Measurements from ENCODE around the gene SLC25A19. TPM values are rescaled to one million over a fixed set of nuclear protein-coding genes. Genes with fewer than 3 reads are reported as not detected.
A peak's percentile ranks its signal among the peaks of the same experiment; 100 is the strongest.

Gene SLC25A19
- total and polyA plus RNA-seq, 2 donors (not counting 1 experiment from before 2014, with no cell fraction given): 36.8 to 46.4 TPM

- 93% methylated on average over 12 of the region's 17 CpGs for WGBS (ENCODE audit: insufficient coverage)
- Histone ChIP-seq H4K20me1 (ENCODE audit: control insufficient read depth, insufficient read depth, low read length, poor library complexity, severe bottlenecking) (peaks cover under 1% of the 10 kb centered on the region), H3K27ac (ENCODE audit: low read length in 2 of 2) (no peak overlapping the region), H3K79me2 (ENCODE audit: control insufficient read depth, insufficient read depth, low read length) (peaks cover 56% of the 10 kb centered on the region), H3K4me1 (ENCODE audit: control insufficient read depth in 2 of 2, insufficient read depth in 2 of 2, low read length in 2 of 2) (peaks cover 19 to 26% of the 10 kb centered on the region in 2 donors), H3K4me3 (ENCODE audit: control extremely low read depth in 1 of 5, extremely low read depth in 1 of 5, insufficient read depth in 1 of 5, low read depth in 2 of 5, low read length in 4 of 5) (no peak overlapping the region), H3K36me3 (replicated peaks in 1 of 2; ENCODE audit: control extremely low read depth in 1 of 2, control insufficient read depth in 1 of 2, extremely low read depth in 1 of 2, insufficient read depth in 2 of 2, low read length in 1 of 2) (peaks cover 0 to 26% of the 10 kb centered on the region in 2 experiments), H3K9ac (ENCODE audit: low read length) (no peak overlapping the region), H3K4me2 (replicated peaks; ENCODE audit: low read depth, low read length, poor library complexity, severe bottlenecking) (no peak overlapping the region), H2AFZ (ENCODE audit: insufficient read depth, low read depth, low read length, poor library complexity, severe bottlenecking) (no peak overlapping the region), H3K9me3 (ENCODE audit: control extremely low read depth in 1 of 3, control insufficient read depth in 2 of 3, insufficient read depth in 1 of 3, low read length in 2 of 3) (no peaks in the 10 kb centered on the region), H3K27me3 (replicated peaks in 1 of 4; ENCODE audit: control extremely low read depth in 1 of 4, control insufficient read depth in 3 of 4, insufficient read depth in 4 of 4, low read length in 3 of 4) (no peaks in the 10 kb centered on the region)
- DNase-seq (no peak), ATAC-seq (ENCODE audit: low read depth) (no peak)
- ChIA-PET POLR2A (interaction anchor here (0.7 kb wide), 1 partner anchor 16 kb away, joined by 3 read pairs; no protein-coding TSS in a partner anchor), CTCF (no interaction called here)
- intact Hi-C loops (cut with micrococcal nuclease): no loop called here
- Mint-ChIP-seq H3K4me1 (peaks cover 32% of the 10 kb centered on the region), H3K4me3 (no peak overlapping the region), H3K27me3 (no peaks in the 10 kb centered on the region), H3K27ac (no peak overlapping the region), H3K9me3 (ENCODE audit: insufficient read depth) (no peaks in the 10 kb centered on the region)
- no peak for TF ChIP-seq EZH2 (IDR thresholded peaks at IDR 0.05; ENCODE audit: borderline replicate concordance, insufficient read depth, low read depth, low read length, poor library complexity, severe bottlenecking)
- no peak for TF ChIP-seq CTCF (IDR thresholded peaks at IDR 0.05)
Measured at GRCh38 chr17:75265614-75266315, 23.5 kb downstream of the SLC25A19 start.

GRCh38 chr17:75263055-75263454 is 26.2 kb downstream of the SLC25A19 start:
- Histone ChIP-seq H3K4me3 (ENCODE audit: control extremely low read depth in 1 of 5, extremely low read depth in 1 of 5, insufficient read depth in 1 of 5, low read depth in 2 of 5, low read length in 4 of 5) (no peak overlapping the region), H3K4me1 (ENCODE audit: control insufficient read depth in 2 of 2, insufficient read depth in 2 of 2, low read length in 2 of 2) (peaks cover 25% of the 10 kb centered on the region in 2 donors), H3K4me2 (replicated peaks; ENCODE audit: low read depth, low read length, poor library complexity, severe bottlenecking) (peak overlapping the region; percentile 88), H3K36me3 (replicated peaks in 1 of 2; ENCODE audit: control extremely low read depth in 1 of 2, control insufficient read depth in 1 of 2, extremely low read depth in 1 of 2, insufficient read depth in 2 of 2, low read length in 1 of 2) (peaks cover 0 to 26% of the 10 kb centered on the region in 2 experiments), H3K27ac (ENCODE audit: low read length in 2 of 2) (no peak overlapping the region), H3K9ac (ENCODE audit: low read length) (no peak overlapping the region), H4K20me1 (ENCODE audit: control insufficient read depth, insufficient read depth, low read length, poor library complexity, severe bottlenecking) (peaks cover 16% of the 10 kb centered on the region), H2AFZ (ENCODE audit: insufficient read depth, low read depth, low read length, poor library complexity, severe bottlenecking) (no peak overlapping the region), H3K79me2 (ENCODE audit: control insufficient read depth, insufficient read depth, low read length) (peaks cover 67% of the 10 kb centered on the region), H3K27me3 (replicated peaks in 1 of 4; ENCODE audit: control extremely low read depth in 1 of 4, control insufficient read depth in 3 of 4, insufficient read depth in 4 of 4, low read length in 3 of 4) (no peaks in the 10 kb centered on the region), H3K9me3 (ENCODE audit: control extremely low read depth in 1 of 3, control insufficient read depth in 2 of 3, insufficient read depth in 1 of 3, low read length in 2 of 3) (no peaks in the 10 kb centered on the region)
- DNase-seq (no peak), ATAC-seq (ENCODE audit: low read depth) (no peak)
- peaks cover 41% of the 10 kb centered on the region for H3K4me1 Mint-ChIP-seq
- peak overlapping the region; percentile 97 for H3K4me3 Mint-ChIP-seq
- 100% methylated on average over 1 of the region's 4 CpGs for WGBS (ENCODE audit: insufficient coverage)
- POLR2A ChIA-PET: interaction anchor here (0.6 to 3.2 kb wide), 3 partner anchors 8 to 144 kb away, joined by 6 to 40 read pairs (median 8); partner anchors contain the start of gene MIF4GD
- H3K27ac Mint-ChIP-seq: no peak overlapping the region
- H3K9me3 Mint-ChIP-seq (ENCODE audit: insufficient read depth): no peaks in the 10 kb centered on the region
- CTCF ChIA-PET: interaction anchor here (0.6 to 4.9 kb wide), 11 partner anchors 8 to 487 kb away, joined by 3 to 62 read pairs (median 4); partner anchors contain the start of gene MIF4GD
- intact Hi-C loops (cut with micrococcal nuclease): no loop called here
- H3K27me3 Mint-ChIP-seq: no peaks in the 10 kb centered on the region
- TF ChIP-seq CTCF (IDR thresholded peaks at IDR 0.05) (no peak), EZH2 (IDR thresholded peaks at IDR 0.05; ENCODE audit: borderline replicate concordance, insufficient read depth, low read depth, low read length, poor library complexity, severe bottlenecking) (no peak)

Data from B cell (primary cell).